ENCODE results near the gene SPAG7. TPM values are rescaled to one million over a fixed set of nuclear protein-coding genes. Genes with fewer than 3 reads are reported as not detected.

SPAG7 gene
- total RNA-seq, 1 donor from 2014 or later, result 20.3 TPM

- DNase-seq (ENCODE audit: low spot score) (peak; percentile 84), ATAC-seq (peak; percentile 7)
These were observed 16.8 kb downstream of the SPAG7 start, which contains the start of gene ENO3 for GRCh38 chr17:4950746-4951204. Gene ENO3 (plus strand): TSS chr17:4951119. CDS start chr17:4951830, 711 bp downstream.

- DNase-seq (ENCODE audit: low spot score) (peak; percentile 84), ATAC-seq (peak; percentile 9)
These were observed 17.4 kb downstream of the SPAG7 start for GRCh38 chr17:4950075-4950745.

GRCh38 chr17:4949321-4950074 lies 18.1 kb downstream of the SPAG7 start:
- peak; percentile 91 for DNase-seq (ENCODE audit: low spot score)

GRCh38 chr17:4948931-4949320 lies 18.7 kb downstream of the SPAG7 start:
- DNase-seq (ENCODE audit: low spot score) (peak; percentile 91), ATAC-seq (peak; percentile 65)

More at GRCh38 chr17:4949321-4950074, 18.1 kb downstream of the SPAG7 start:
- ATAC-seq, result peak; percentile 61

GRCh38 chr17:4948166-4948930 lies 19.3 kb downstream of the SPAG7 start, which contains the start of gene PFN1:
Gene PFN1 (minus strand): TSS chr17:4948530. CDS start chr17:4948394, 136 bp downstream.
- peak; percentile 66 for ATAC-seq

GRCh38 chr17:4947411-4948165 lies 20.0 kb downstream of the SPAG7 start:
- DNase-seq (ENCODE audit: low spot score) (peak; percentile 73), ATAC-seq (peak; percentile 27)

More at GRCh38 chr17:4948166-4948930, 19.3 kb downstream of the SPAG7 start, which contains the start of gene PFN1:
- peak; percentile 92 for DNase-seq (ENCODE audit: low spot score)

- DNase-seq (ENCODE audit: low spot score) (no peak), ATAC-seq (no peak)
These were observed 20.6 kb downstream of the SPAG7 start for GRCh38 chr17:4947010-4947410.

- DNase-seq (ENCODE audit: low spot score) (no peak), ATAC-seq (no peak)
These were observed 21.2 kb downstream of the SPAG7 start for GRCh38 chr17:4946312-4946976.

- ATAC-seq, result no peak
- no peak for DNase-seq (ENCODE audit: low spot score)
These were observed 21.7 kb downstream of the SPAG7 start for GRCh38 chr17:4945944-4946280.

GRCh38 chr17:4945176-4945943 lies 22.3 kb downstream of the SPAG7 start:
- peak; percentile 75 for DNase-seq (ENCODE audit: low spot score)
- peak; percentile 4 for ATAC-seq

- ATAC-seq (no peak), DNase-seq (ENCODE audit: low spot score) (no peak)
These were observed 23.0 kb downstream of the SPAG7 start for GRCh38 chr17:4944554-4945175.

- ATAC-seq, result no peak
- DNase-seq (ENCODE audit: low spot score), result no peak
These were observed 23.5 kb downstream of the SPAG7 start for GRCh38 chr17:4944163-4944553.

GRCh38 chr17:4942760-4943508 lies 24.7 kb downstream of the SPAG7 start:
- no peak for ATAC-seq
- no peak for DNase-seq (ENCODE audit: low spot score)

GRCh38 chr17:4941319-4941610 lies 26.4 kb downstream of the SPAG7 start:
- DNase-seq (ENCODE audit: low spot score) (no peak), ATAC-seq (no peak)

- no peak for DNase-seq (ENCODE audit: low spot score)
- ATAC-seq, result peak; percentile 75
These were observed 26.9 kb downstream of the SPAG7 start for GRCh38 chr17:4940555-4941318.

- DNase-seq (ENCODE audit: low spot score), result peak; percentile 97
- ATAC-seq, result peak; percentile 91
These were observed 27.6 kb downstream of the SPAG7 start, which contains the start of the genes RNF167 and SLC25A11 for GRCh38 chr17:4939796-4940554. Gene RNF167 (plus strand): TSS chr17:4940268. CDS start chr17:4940910, 642 bp downstream. Gene SLC25A11 (minus strand): TSS chr17:4940046. CDS start chr17:4939910, 136 bp downstream.

GRCh38 chr17:4939546-4939795 lies 28.1 kb downstream of the SPAG7 start:
- DNase-seq (ENCODE audit: low spot score) (no peak), ATAC-seq (no peak)
